H1 (cell line): ENCODE measurements around the gene PLXDC2. TPM values are rescaled to one million over a fixed set of nuclear protein-coding genes. Genes with fewer than 3 reads are reported as not detected.

ENCODE experiments used
- CTCF ChIA-PET: fragments of 300-600 bp; sonication (Branson Sonifier 250); formaldehyde crosslinking; loops from one replicate; lab custom pipeline; 2021; ENCODE audit not compliant: partially characterized antibody; lab: Charles Lee
- POLR2A ChIA-PET: fragments of 300-600 bp; sonication (Branson Sonifier 250); formaldehyde crosslinking; loops from one replicate; lab custom pipeline; 2021; ENCODE audit warnings: inconsistent platforms; ENCODE audit not compliant: partially characterized antibody; lab: Charles Lee
- DNase-seq, 2 experiments: peaks; one replicate each; pipeline versions ENCODE4 v3.0.0 to v3.0.0-alpha.2; 2010 to 2022; ENCODE audit warnings: low spot score in 2 of 2, low read depth in 1 of 2, mixed read lengths in 1 of 2
- FAIRE-seq: peaks from 2 replicates; lab custom pipeline; 2011; peaks lifted over from hg19 to GRCh38; lab: Jason Lieb, UNC
- H2AFZ ChIP-seq: 2 replicates; pipeline ENCODE4 v1.8.1; 2012; ENCODE audit warnings: low read length, inconsistent platforms
- H2AK5ac ChIP-seq: 2 replicates; pipeline ENCODE4 v1.6.1; 2013; ENCODE audit warnings: low read depth, low read length
- H2BK120ac ChIP-seq: replicated peaks from 2 replicates; pipeline ENCODE3; 2013; ENCODE audit warnings: low read depth, low read length, inconsistent platforms
- H2BK12ac ChIP-seq: 2 replicates; pipeline ENCODE4 v1.6.1; 2013; ENCODE audit warnings: low read depth, low read length
- H2BK15ac ChIP-seq: 2 replicates; pipeline ENCODE4 v1.6.1; 2013; ENCODE audit warnings: low read length
- H2BK20ac ChIP-seq: 2 replicates; pipeline ENCODE4 v1.6.1; 2013; ENCODE audit warnings: low read length
- H2BK5ac ChIP-seq: 2 replicates; pipeline ENCODE4 v1.6.1; 2013; ENCODE audit warnings: low read depth, low read length
- H3K14ac ChIP-seq: 2 replicates; pipeline ENCODE4 v1.6.1; 2013; ENCODE audit warnings: inconsistent platforms; ENCODE audit not compliant: insufficient read length
- H3K18ac ChIP-seq: 2 replicates; pipeline ENCODE4 v1.6.1; 2013; ENCODE audit warnings: low read length; ENCODE audit errors: extremely low read depth
- H3K23ac ChIP-seq: 2 replicates; pipeline ENCODE4 v1.6.1; 2013; ENCODE audit warnings: inconsistent platforms; ENCODE audit not compliant: insufficient read length
- H3K23me2 ChIP-seq: 2 replicates; pipeline ENCODE4 v1.6.1; 2013; ENCODE audit warnings: low read depth, low read length
- H3K27ac ChIP-seq: 2 replicates; pipeline ENCODE4 v1.6.1; 2011; ENCODE audit warnings: low read depth, low read length, inconsistent platforms
- H3K27me3 ChIP-seq, 4 experiments: replicated peaks in 1 of 4; 1 replicate in 1 of 4; 2 replicates in 3 of 4; pipeline versions ENCODE4 v1.6.1 to v1.8.1; 2011 to 2013; ENCODE audit warnings: low read length in 3 of 4, mild to moderate bottlenecking in 3 of 4, inconsistent platforms in 2 of 4, mixed read lengths in 2 of 4, moderate library complexity in 1 of 4; ENCODE audit not compliant: control insufficient read depth in 3 of 4, insufficient read depth in 3 of 4; ENCODE audit errors: extremely low read depth in 1 of 4
- H3K36me3 ChIP-seq, 4 experiments: 2 replicates each; pipeline versions ENCODE4 v1.6.1 to v1.8.1; 2011 to 2013; ENCODE audit warnings: mild to moderate bottlenecking in 4 of 4, low read length in 3 of 4, moderate library complexity in 2 of 4, control low read depth in 1 of 4, inconsistent platforms in 1 of 4; ENCODE audit not compliant: insufficient read depth in 4 of 4, control insufficient read depth in 2 of 4
- H3K4ac ChIP-seq: replicated peaks from 2 replicates; pipeline ENCODE3; 2013; ENCODE audit warnings: low read length, low read depth, mixed read lengths, inconsistent platforms; ENCODE audit not compliant: insufficient read length
- H3K4me1 ChIP-seq, 4 experiments: replicated peaks in 1 of 4; 1 replicate in 1 of 4; 2 replicates in 3 of 4; pipeline versions ENCODE4 v1.6.1 to v1.8.1; 2011 to 2013; ENCODE audit warnings: low read length in 3 of 4, inconsistent platforms in 2 of 4, mixed read lengths in 1 of 4; ENCODE audit not compliant: insufficient read depth in 4 of 4, control insufficient read depth in 3 of 4
- H3K4me2 ChIP-seq, 2 experiments: 2 replicates each; pipeline versions ENCODE4 v1.6.1 to v1.8.1; 2011 to 2013; ENCODE audit warnings: low read depth in 2 of 2, low read length in 2 of 2, control low read depth in 1 of 2, inconsistent platforms in 1 of 2, mild to moderate bottlenecking in 1 of 2; ENCODE audit not compliant: insufficient read depth in 1 of 2
- H3K4me3 ChIP-seq, 4 experiments: fragments of 200-600, 300-600 bp in 1 of 4; sonication (generic), shearing (Covaris generic), sonication (Bioruptor Twin) in 1 of 4; 2 replicates each; pipeline versions ENCODE4 v1.5.1 to v1.8.1; 2011 to 2016; ENCODE audit warnings: low read length in 4 of 4, low read depth in 3 of 4, control low read depth in 2 of 4, inconsistent platforms in 2 of 4, mild to moderate bottlenecking in 2 of 4, mixed read lengths in 1 of 4, moderate library complexity in 1 of 4; ENCODE audit not compliant: insufficient read depth in 2 of 4; ENCODE audit errors: extremely low read depth in 1 of 4
- H3K56ac ChIP-seq: replicated peaks from 2 replicates; pipeline ENCODE3; 2013; ENCODE audit warnings: low read depth, mild to moderate bottlenecking, mixed read lengths, low read length, inconsistent platforms; ENCODE audit not compliant: insufficient read length
- H3K79me1 ChIP-seq: 2 replicates; pipeline ENCODE4 v1.6.1; 2013; ENCODE audit warnings: low read depth, low read length, control low read depth
- H3K79me2 ChIP-seq, 2 experiments: 2 replicates each; pipeline versions ENCODE4 v1.6.1 to v1.8.1; 2012 to 2013; ENCODE audit warnings: low read length in 2 of 2, mild to moderate bottlenecking in 2 of 2, inconsistent platforms in 1 of 2; ENCODE audit not compliant: insufficient read depth in 2 of 2, control insufficient read depth in 1 of 2
- H3K9ac ChIP-seq, 4 experiments: replicated peaks in 1 of 4; 1 replicate in 1 of 4; 2 replicates in 3 of 4; pipeline versions ENCODE4 v1.6.1 to v1.8.1; 2011 to 2013; ENCODE audit warnings: low read depth in 3 of 4, low read length in 3 of 4, control low read depth in 2 of 4, mild to moderate bottlenecking in 2 of 4, moderate library complexity in 2 of 4, inconsistent platforms in 1 of 4; ENCODE audit errors: extremely low read depth in 1 of 4
- H3K9me3 ChIP-seq, 2 experiments: 2 replicates each; pipeline versions ENCODE4 v1.6.1 to v1.8.1; 2012 to 2013; ENCODE audit warnings: mild to moderate bottlenecking in 2 of 2, moderate library complexity in 2 of 2, control low read depth in 1 of 2, inconsistent platforms in 1 of 2, low read depth in 1 of 2, low read length in 1 of 2, mixed read lengths in 1 of 2; ENCODE audit not compliant: insufficient read depth in 2 of 2
- H4K20me1 ChIP-seq, 2 experiments: replicated peaks in 1 of 2; 2 replicates each; pipeline versions ENCODE3 to v1.8.1; 2011 to 2013; ENCODE audit warnings: inconsistent platforms in 2 of 2, low read length in 2 of 2, mild to moderate bottlenecking in 1 of 2; ENCODE audit not compliant: insufficient read depth in 2 of 2, control insufficient read depth in 1 of 2
- H4K5ac ChIP-seq: 2 replicates; pipeline ENCODE4 v1.6.1; 2013; ENCODE audit warnings: low read length, low read depth, mixed read lengths, inconsistent platforms; ENCODE audit not compliant: insufficient read length
- H4K8ac ChIP-seq: 2 replicates; pipeline ENCODE4 v1.8.0; 2013; ENCODE audit warnings: mild to moderate bottlenecking, moderate library complexity, low read length, inconsistent platforms; ENCODE audit not compliant: insufficient read depth; ENCODE audit errors: extremely low read depth
- H4K91ac ChIP-seq: replicated peaks from 2 replicates; pipeline ENCODE3; 2013; ENCODE audit warnings: low read length, mixed read lengths, inconsistent platforms; ENCODE audit not compliant: insufficient read length
- CHD2 ChIP-seq: IDR thresholded peaks from 2 replicates; pipeline ENCODE4 v1.6.1; 2012; ENCODE audit warnings: low read length, improper control_type of control experiment
- EZH2 ChIP-seq: fragments of 200-600 bp; sonication (generic); IDR thresholded peaks from 2 replicates; pipeline ENCODE4 v1.7.1; 2012; ENCODE audit warnings: low read depth, mild to moderate bottlenecking, moderate library complexity, low read length, inconsistent platforms; ENCODE audit not compliant: severe bottlenecking
- GABPA ChIP-seq: IDR thresholded peaks from 2 replicates; pipeline ENCODE4 v1.6.1; 2011; ENCODE audit warnings: mild to moderate bottlenecking, low read length, moderate library complexity, borderline replicate concordance; ENCODE audit not compliant: insufficient read depth
- HDAC2 ChIP-seq, 2 experiments: fragments of 300-600 bp in 1 of 2; sonication (generic) in 1 of 2; IDR thresholded peaks; 2 replicates each; pipeline ENCODE4 v1.6.1; 2011 to 2012; ENCODE audit warnings: low read depth in 2 of 2, low read length in 2 of 2, mild to moderate bottlenecking in 2 of 2, moderate library complexity in 2 of 2, borderline replicate concordance in 1 of 2, inconsistent platforms in 1 of 2
- MAFK ChIP-seq: IDR thresholded peaks from 2 replicates; pipeline ENCODE4 v1.6.1; 2012; ENCODE audit warnings: low read depth, mild to moderate bottlenecking, improper control_type of control experiment, low read length
- POLR2AphosphoS5 ChIP-seq: IDR thresholded peaks from 2 replicates; pipeline ENCODE4 v1.6.1; 2011; ENCODE audit warnings: low read depth, low read length
- POU5F1 ChIP-seq: IDR thresholded peaks from 2 replicates; pipeline ENCODE4 v1.6.1; 2011; ENCODE audit warnings: low read depth, mild to moderate bottlenecking, low read length, moderate library complexity
- RAD21 ChIP-seq, 2 experiments: IDR thresholded peaks in 1 of 2; conservative IDR thresholded peaks in 1 of 2; 2 replicates each; pipeline ENCODE4 v1.6.1; 2011; ENCODE audit warnings: low read depth in 2 of 2, low read length in 2 of 2, improper control_type of control experiment in 1 of 2, inconsistent platforms in 1 of 2, mild to moderate bottlenecking in 1 of 2, moderate library complexity in 1 of 2
- RNF2 ChIP-seq: fragments of 200-900, 300-1000 bp; sonication (generic); IDR thresholded peaks from 2 replicates; pipeline ENCODE4 v1.7.1; 2016; ENCODE audit warnings: borderline replicate concordance, low read depth, mild to moderate bottlenecking, antibody characterized with exemption, low read length; ENCODE audit not compliant: poor library complexity, severe bottlenecking; ENCODE audit errors: missing control alignments
- SAP30 ChIP-seq: fragments of 300-600 bp; sonication (generic); IDR thresholded peaks from 2 replicates; pipeline ENCODE4 v1.7.1; 2012; ENCODE audit warnings: low read length, moderate library complexity, mild to moderate bottlenecking, inconsistent platforms; ENCODE audit not compliant: insufficient read depth, insufficient replicate concordance
- SIRT6 ChIP-seq: IDR thresholded peaks from one replicate; pipeline ENCODE4 v1.7.1; 2012; ENCODE audit warnings: low read length, inconsistent platforms
- SP2 ChIP-seq: IDR thresholded peaks from 2 replicates; pipeline ENCODE4 v1.6.1; 2012; ENCODE audit warnings: mild to moderate bottlenecking, low read length, inconsistent platforms
- SP4 ChIP-seq: IDR thresholded peaks from 2 replicates; pipeline ENCODE4 v1.6.1; 2012; ENCODE audit warnings: low read length, inconsistent platforms
- WGBS, 2 experiments: shearing (Covaris generic) in 1 of 2; methylation state at CpG; one replicate each; pipeline versions ENCODE4 v1.1.6 to v1.1.7; 2013 to 2015; ENCODE audit warnings: low lambda C conversion rate in 2 of 2, mixed read lengths in 2 of 2, inconsistent platforms in 1 of 2, low coverage in 1 of 2, missing lambda C conversion rate in 1 of 2; ENCODE audit not compliant: insufficient replicate concordance in 2 of 2, insufficient coverage in 1 of 2, insufficient read length in 1 of 2; ENCODE audit errors: extremely low coverage in 1 of 2, missing lambda C conversion rate in 1 of 2; 5-methylcytosine and 5-hydroxymethylcytosine counted together
- polyA plus RNA-seq, 7 experiments: library from polyadenylated mRNA; depleted of rRNA in 3 of 7; stranded (reverse) in 5 of 7; unstranded in 2 of 7; fragments of >200 nt in 5 of 7; fragments of 200-250 nt in 2 of 7; gene quantifications; 1 replicate in 5 of 7; 2 replicates in 1 of 7; 4 replicates in 1 of 7; pipeline versions ENCODE4 v1.2.1 to v1.2.3, GENCODE V29; 2011 to 2013; ENCODE audit warnings: missing spikeins in 2 of 7, mixed read lengths in 2 of 7
- total RNA-seq: library from RNA; stranded (reverse); fragmentation: NEBNext Ultra II Directional; extraction: Animal tissue kit (Norgen Biotek cat#: 25700); gene quantifications from 2 replicates; pipeline ENCODE4 v1.2.1, GENCODE V29; 2021

The PLXDC2 gene
- total and polyA plus RNA-seq, 2 of the 8 experiments (the other 6 are each of a cell fraction or from before 2014, with no cell fraction given): 23.0 to 40.5 TPM

DNA sequence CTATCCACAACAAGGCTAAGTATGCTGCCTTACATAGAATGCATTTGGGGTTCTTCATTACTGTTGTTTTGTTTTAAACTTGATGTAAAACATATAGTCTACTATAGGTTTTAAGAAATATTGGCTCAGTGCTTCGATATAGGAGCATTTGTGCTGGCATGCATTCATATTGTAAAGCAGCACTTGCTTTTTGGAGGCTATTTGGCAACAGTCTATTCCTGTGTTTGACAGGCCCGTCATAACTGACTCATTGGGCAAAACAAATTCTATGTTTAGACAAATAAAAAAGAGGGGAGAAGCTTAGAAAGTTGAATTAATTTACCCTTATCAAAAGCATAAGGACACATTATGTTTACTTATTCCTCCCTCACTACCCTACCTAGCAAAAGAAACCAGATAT lies 38.4 kb upstream of the PLXDC2 start:
- Histone ChIP-seq H2AFZ (no peak overlapping the region), H3K4me1 (no peaks in the 10 kb centered on the region), H2BK12ac (no peak overlapping the region), H2AK5ac (no peak overlapping the region), H2BK120ac (no peak overlapping the region), H3K4me3 (no peak overlapping the region), H4K91ac (no peak overlapping the region), H4K5ac (no peak overlapping the region), H3K23me2 (no peaks in the 10 kb centered on the region), H3K14ac (no peak overlapping the region), H2BK5ac (no peak overlapping the region), H4K20me1 (no peaks in the 10 kb centered on the region), H3K27me3 (no peaks in the 10 kb centered on the region), H3K79me2 (no peaks in the 10 kb centered on the region), H2BK15ac (no peak overlapping the region), H2BK20ac (no peak overlapping the region), H3K56ac (no peak overlapping the region), H3K4ac (no peak overlapping the region), H3K4me2 (no peak overlapping the region), H3K23ac (no peak overlapping the region), H3K9ac (no peak overlapping the region), H3K36me3 (no peaks in the 10 kb centered on the region), H4K8ac (no peak overlapping the region), H3K27ac (no peak overlapping the region), H3K18ac (no peak overlapping the region), H3K79me1 (no peaks in the 10 kb centered on the region), H3K9me3 (no peaks in the 10 kb centered on the region)
- ChIA-PET POLR2A (interaction anchor here (0.6 kb wide), 1 partner anchor 11 kb away, joined by 3 read pairs; no protein-coding TSS in a partner anchor), CTCF (interaction anchor here (1.6 kb wide), 1 partner anchor 10 kb away, joined by 9 read pairs; no protein-coding TSS in a partner anchor)
- 66% methylated on average over 2 of the region's 2 CpGs; no CpG with 5 or more reads in 1 of the 2 experiments for WGBS, 2 experiments
- DNase-seq (no peak), FAIRE-seq (no peak)
- TF ChIP-seq MAFK (no peak), POU5F1 (no peak), SP4 (no peak), SP2 (no peak), SIRT6 (no peak), EZH2 (no peak), CHD2 (no peak), SAP30 (no peak), GABPA (no peak), RAD21 (IDR thresholded peaks at IDR 0.05 in 1 of 2, conservative IDR thresholded peaks at IDR 0.05 in 1 of 2; ENCODE audit: low read depth in 2 of 2, low read length in 2 of 2) (no peak), POLR2AphosphoS5 (no peak), HDAC2 (IDR thresholded peaks at IDR 0.05; ENCODE audit: borderline replicate concordance in 1 of 2, low read depth in 2 of 2, low read length in 2 of 2) (no peak), RNF2 (no peak)
